GM21717 (cell line): Measurements from ENCODE around the gene CHDH.

ENCODE experiments used
- ATAC-seq: cut with Tn5 transposase; IDR thresholded peaks from one replicate; pipeline ENCODE4 v1.9.1; 2021; ENCODE audit warnings: mild to moderate bottlenecking, moderate library complexity; ENCODE audit not compliant: unreplicated experiment

CHDH gene

DNA sequence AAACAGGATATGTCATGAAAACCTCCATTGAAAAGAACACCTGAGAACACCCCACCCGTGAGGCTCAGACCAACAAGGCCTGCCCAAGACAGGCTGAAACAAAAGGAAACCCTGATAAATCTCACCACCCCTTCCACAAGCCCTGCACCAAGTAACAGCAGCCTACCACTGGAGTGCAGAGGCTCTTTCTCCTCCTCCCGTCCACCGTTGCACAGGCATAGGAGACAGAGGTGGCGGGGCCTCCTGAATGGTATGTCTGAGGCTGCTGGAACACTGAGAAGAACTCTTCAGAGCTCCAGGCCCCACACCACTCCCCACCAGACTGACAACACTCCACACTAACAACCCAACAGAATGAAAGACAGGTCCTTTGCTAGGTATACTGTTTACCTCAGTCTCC is 21.4 kb downstream of the CHDH start:
- ATAC-seq: no peak

DNA sequence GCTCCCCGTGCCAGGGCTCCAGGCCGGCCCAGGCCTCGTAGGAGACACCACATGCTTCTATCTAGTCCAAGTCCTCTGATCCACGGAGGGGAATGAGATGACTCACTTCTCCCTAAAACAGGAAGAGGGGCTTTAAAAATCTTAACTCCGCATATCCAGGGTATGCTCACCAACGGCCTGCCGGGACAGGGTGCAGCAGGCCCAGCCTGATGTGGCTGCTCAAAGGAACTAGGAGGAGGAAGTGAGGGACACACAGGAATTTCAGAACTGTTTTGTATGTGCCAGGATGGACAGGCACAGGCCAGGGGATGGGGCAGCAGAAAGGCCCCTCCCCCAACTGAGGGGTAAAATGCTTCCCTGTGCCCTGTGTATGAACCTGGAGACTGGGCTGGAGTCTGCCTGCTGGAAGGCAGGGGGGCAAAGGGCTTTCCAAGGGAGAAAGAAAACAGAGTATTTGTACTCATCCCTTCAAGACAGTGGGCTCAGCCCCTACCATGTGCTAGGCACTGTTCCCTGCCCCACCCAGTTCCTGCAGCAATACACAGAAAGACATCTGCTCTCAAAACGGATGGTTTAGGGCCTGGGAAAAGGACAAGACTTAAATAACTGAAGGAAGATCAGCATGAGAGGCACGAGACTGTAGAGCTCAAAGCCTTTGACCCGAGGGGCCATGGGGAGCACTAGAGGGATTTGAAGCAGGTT is 22.1 kb downstream of the CHDH start:
- no peak for ATAC-seq

DNA sequence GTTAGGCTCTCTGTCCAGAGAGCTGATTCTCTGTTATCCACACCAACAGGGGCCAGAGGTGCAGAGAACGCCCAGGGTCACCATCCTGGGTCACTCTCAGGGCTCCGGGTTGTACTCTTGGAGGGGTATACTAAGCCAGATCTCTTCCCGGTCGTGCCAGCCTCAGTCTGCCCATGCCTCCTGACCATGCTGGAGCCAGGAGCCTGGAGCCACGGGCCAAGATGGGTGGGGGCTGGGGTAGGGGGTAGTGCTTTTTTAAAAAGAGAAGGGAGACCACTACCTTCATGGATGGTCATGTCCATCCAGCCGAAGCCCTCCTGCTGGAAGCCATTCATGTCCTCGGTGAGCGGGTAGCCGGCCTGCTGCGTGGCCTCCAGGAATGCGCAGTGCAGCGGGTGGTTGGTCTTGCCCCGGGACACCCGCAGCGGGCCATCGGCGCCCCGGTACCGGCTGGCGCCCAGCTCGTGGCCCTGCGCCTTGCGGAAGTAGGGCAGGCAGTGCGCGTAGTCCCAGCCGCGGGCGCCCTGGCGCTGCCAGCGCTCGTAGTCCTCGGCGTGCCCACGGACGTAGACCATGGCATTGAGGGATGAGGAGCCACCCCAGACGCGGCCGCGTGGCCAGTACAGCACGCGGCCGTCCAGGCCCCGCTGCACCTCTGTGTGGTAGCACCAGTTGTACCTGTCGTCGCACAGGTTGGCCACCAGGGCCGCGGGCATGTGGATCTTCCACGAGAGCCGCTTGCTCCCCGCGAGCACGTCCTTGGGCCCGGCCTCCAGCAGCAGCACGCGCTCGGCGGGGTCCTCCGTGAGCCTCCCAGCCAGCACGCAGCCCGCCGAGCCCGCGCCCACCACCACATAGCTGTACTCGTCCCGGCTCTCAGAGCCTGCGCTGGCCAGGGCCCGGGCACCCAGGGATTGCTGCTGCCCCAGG is 22.9 kb downstream of the CHDH start:
- no peak for ATAC-seq

DNA sequence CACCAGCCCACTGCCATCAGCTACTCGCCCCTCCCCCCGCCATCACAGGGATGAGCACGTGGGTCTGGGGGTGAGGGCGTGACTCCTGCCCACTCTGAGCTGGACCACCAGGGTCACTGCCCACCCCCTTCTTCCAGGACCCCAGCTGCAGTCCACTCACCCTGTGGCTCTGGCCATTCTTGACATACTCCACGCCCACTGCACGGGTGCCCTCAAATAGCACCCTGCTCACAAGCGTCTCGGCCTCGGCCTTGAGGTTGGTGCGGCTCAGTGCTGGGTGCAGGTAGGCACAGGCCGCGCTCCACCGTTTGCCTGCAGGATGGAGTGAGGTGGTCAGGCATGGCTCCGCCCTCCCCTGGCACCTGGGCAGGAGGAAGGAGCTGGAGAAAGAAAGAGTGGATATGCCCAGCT is 23.9 kb downstream of the CHDH start:
- no peak for ATAC-seq

DNA sequence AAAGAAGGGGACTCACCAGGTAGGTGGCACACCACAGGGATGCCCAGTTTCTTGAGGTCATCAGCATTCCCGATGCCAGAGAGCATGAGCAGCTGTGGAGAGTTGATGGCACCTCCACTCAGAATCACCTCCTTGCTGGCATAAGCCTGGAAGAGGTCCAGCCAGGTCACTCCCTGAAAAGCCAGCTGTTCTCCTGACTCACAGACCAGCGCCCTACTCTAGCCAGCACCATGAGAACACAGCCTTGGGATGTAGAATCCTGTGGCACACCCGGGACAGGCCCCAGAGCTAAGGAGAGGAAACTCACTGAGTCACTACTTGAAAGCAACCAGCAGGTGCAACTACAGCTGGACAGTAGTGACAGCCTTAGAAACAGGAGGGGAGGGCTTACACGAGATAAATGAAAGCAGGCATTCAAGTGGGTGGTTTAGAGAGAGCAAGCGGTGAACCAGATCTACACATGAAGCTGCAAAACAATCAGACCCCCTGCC is 24.5 kb downstream of the CHDH start:
- ATAC-seq: no peak

DNA sequence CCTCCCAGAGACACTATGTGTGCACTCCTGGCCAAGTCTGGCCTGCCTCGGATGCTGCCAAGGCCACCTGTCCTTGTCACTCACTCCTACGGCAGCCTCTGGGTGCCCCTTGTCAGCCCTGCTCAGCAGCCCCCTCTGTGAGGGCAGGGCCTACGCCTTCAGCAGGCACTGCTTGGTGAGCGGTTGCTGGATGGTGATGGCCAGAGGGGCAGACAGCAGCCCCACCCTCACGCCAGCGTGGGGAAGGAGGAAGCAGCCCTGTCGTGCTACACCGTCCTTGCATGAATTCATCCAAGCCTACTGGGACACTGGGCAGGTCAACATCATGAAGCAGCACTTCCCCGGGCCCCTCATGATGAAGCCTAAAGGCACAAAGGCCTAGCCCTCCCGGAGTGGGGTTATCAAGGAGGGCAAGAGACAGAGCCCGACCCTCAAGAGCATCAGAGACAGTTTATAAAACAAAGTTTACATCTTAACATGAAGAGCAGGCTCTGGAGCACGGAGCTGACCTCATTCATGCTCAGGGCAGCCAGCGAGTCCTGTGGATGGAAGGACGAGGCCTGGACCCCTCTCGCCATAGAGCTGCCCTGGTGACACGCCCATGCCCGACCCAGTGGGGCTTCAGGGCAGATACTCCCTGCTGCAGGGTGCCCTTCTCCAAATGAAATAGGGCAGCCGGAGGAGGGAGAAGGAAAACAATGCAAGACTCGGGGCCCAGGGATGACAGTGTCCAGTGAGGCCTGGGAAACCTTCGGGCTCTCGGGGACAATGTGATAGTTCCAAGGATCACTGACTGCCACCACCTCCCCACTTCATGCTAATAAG is 25.3 kb downstream of the CHDH start:
- ATAC-seq: no peak

DNA sequence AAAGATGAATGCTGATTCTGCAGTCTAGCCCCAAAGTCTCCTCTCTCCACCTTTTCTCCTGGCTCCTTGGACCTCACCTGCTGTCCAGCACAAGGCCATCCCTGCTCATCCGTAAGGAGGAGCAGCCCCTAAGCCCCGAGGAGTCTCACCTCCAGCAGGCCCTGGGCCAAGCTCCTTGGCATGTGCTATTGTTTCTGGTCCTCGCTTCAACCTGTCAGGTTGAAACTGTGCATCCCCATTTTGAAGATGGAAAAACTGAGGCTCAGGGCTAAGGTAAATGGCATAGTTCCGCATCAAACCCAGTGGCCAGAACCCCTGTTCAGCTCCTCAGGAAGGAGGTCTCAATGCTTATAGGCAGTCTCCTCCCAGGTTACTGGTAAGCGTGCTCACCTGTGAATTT is 26.1 kb downstream of the CHDH start:
- no peak for ATAC-seq

DNA sequence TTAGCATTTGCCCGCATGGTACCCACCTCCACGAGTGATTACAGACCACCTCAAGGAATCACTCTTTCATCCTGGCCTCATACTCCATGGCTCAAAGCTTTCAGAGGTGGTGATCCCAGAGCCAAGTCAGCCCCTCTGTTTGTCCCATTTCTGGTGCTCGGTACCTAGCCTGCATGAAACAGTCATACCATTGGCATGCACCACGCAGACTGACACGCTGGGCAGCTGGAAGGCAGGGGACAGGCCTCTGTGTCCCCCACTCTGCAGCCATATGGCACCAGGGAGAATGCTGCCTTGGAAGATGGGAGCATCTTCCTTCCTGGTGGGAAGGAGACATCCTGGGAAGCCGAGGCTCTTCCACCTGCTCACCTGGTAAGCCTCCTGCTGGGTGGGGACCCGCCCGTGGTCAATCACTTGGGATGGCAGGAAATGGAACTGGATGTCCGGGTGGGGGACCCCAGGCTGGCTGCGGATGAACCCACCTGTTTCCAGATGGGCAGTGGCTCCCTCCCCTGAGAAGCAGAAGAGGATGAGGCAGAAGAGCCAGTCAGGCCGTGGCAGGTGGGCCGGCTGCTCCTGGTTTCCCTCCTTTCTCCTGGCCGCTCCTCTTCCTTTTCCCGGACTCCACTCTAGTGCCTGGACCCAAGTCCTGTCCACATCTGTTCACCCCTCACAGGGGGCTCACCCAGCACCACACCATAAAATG is 26.9 kb downstream of the CHDH start:
- ATAC-seq: no peak

DNA sequence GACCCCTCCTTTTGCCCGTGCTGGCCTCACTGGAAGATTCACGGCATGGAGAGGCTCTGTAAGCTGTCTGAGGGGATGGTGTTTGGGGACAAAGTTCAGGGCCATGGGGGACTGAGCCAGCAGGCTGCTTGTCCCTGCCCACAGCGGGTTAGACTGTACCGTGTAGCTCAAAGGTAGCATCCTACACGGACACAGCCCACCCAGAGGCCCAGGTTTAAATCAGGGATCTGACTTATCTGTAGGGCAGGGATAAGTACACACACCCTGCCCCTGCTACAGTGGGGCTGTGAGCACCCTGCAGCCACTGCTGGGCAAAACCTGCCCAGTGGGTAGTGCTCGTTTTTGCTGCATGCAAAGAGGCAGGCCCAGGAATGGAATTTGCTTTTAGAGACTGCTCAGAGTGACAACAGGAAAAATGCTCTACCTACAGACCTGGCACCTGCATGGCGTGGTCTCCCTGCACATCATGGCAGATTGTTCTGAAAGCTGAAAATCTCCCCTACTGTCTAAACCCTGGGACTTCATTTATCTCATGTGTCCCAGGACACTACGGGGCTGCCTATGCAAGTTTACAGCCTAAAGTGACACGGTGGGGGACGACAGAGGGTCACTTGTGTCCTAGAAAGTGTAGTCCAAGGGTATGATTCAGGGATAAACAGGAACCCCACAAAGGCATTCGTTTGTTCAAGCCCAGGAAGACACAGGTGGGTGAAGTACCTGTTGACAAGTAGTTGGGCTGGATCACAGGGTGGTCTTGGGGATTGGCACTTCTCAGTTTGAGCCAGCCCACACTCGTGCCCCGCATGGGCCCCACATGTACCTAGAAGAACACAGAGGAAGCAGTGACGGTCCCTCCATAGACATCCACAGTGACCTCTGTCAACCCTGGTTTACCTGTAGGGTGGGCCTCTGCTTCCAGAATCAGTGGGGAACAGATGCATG is 27.7 kb downstream of the CHDH start:
- no peak for ATAC-seq

DNA sequence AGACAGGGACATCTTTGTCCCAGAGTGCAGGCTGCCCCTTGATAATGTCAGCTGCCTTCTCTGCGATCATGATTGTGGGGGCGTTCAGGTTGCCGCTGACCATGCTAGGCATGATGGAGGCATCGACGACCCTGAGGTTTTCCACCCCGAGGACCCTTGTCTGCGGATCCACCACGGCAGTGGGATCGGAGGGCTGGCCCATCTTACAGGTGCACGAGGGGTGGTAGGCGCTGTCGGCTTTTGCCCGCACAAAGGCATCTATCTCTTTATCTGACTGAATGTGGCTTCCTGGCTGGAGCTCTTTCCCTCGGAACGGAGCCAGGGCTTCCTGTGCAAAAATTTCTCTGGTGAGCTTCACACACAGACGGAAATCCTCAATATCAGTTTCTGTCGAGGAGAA is 28.4 kb downstream of the CHDH start:
- ATAC-seq: no peak

DNA sequence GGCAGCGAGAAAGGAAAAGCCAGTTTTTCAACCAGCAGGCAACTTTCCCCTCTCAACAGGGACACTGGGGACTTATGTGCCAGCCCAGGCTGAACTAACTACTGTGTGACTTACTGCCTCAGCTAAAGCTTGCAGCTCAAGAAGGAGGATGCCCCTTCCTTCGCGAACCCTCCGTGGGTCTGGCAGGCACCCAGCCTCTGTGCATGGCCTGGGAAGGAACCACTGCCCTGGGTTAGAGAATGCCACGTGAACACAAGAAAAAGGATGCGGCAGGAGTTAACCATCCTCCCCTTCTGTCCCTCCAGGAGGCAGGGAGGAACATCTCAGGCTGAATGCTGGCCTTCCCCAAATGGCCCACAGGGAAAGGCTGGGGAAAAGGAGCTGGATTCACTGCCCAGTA is 29.0 kb downstream of the CHDH start:
- no peak for ATAC-seq

DNA sequence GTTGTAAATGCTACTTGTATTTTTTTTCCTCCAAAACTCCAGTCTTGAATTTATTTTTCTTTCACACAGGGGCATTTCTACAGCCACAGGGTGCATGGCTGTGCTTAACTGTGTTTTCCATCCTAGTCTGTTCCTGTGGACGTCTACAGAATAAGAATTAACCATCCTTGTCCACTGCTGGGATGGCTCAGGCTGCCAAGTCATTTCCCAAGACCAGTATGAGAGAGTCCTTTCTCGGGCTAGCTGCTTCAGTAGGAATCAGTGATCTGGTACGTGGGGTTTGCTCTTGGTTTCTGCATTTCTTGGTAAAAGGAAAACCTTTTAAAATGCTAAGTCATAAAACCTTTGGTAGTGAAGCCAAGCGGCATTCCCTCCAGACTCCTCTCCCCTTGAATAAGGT is 29.8 kb downstream of the CHDH start:
- ATAC-seq: no peak

DNA sequence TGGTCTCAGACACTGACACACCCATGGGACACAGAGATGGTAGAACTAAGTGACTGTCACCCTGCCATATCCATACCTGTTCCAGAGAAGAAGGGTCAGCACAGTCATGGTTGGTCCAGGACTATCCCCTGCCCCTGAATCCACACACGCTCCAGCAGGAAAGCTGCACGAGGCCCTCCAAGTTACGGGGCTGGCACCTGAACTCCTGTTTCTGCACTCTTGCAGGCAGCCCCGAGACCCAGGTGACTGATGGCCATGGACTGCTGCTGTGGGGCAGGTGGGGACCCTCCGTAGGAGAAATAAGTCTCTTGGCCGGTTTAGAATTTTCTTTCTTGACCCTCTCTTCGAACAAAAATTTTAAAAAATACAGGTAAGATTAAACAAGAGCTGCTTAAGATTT is 30.6 kb downstream of the CHDH start:
- no peak for ATAC-seq

DNA sequence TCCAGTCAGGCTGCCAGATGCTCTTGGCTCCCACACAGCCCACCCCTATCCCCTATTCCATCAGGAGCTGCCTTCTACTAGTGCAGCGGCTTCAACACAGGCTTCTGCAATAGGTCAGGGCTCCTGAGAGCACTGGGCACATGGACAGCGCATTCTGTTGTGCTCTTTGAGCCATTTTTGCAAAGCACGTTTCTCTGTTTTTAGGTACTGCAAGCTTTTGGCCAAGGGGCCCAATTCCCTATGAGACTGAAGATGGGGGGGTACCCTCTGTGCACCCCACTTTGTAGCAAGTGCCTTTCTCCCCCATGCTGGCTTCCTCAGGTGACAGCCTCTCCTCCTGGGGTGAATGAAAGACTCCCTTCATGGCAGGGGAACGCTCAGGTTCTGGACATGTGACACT is 31.2 kb downstream of the CHDH start:
- no peak for ATAC-seq

DNA sequence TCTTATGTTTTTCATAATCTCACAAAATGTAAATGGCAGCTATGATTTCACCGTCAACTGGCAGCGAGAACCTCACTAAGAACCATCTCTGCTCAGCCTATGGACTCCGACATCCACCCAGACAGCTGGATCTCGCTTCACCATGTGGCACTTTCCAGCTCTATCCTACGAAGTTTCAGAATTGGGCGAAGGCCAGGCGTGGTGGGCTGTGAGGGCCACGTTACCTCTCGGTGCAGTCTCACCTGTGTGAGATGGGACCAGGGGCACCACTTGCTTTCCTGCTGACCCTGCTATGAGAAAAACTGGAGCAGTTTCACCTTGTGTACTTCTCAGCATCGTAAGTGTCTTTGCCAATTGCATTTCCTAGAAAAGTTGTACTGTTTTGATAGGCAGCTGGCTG is 32.3 kb downstream of the CHDH start:
- no peak for ATAC-seq

DNA sequence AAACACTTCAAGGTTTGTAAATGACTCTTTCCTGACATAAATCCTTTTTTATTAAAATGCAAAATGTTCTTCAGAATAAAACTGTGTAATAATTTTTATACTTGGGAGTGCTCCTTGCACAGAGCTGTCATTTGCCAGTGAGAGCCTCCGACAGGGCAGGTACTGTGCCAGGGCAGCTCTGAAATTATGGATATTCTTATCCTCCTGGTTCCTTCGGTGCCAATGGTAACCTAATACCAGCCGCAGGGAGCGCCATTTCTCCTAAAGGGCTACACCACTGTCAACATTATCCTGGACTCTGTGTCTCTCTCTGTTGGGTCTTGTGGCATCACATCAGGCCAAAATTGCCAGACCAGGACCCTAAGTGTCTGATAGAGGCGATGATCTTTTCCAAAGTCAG is 33.0 kb downstream of the CHDH start:
- ATAC-seq: no peak

DNA sequence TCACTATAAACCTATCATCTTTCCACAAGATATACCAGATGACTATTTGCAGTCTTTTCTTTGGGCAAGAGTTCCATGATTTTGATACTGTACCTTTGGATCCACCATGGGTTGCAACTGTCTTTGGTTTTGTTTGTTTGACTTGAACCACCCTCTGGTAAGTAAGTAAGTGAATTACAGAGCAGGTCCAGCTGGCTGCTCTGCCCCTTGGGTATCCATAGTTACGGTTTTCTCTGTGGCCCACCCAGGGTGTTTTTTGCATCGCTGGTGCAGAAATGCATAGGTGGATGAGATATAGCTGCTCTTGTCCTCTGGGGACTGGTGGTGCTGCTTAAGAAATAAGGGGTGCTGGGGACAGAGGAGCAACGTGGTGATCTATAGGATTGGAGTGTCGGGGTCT is 33.8 kb downstream of the CHDH start:
- ATAC-seq: no peak

DNA sequence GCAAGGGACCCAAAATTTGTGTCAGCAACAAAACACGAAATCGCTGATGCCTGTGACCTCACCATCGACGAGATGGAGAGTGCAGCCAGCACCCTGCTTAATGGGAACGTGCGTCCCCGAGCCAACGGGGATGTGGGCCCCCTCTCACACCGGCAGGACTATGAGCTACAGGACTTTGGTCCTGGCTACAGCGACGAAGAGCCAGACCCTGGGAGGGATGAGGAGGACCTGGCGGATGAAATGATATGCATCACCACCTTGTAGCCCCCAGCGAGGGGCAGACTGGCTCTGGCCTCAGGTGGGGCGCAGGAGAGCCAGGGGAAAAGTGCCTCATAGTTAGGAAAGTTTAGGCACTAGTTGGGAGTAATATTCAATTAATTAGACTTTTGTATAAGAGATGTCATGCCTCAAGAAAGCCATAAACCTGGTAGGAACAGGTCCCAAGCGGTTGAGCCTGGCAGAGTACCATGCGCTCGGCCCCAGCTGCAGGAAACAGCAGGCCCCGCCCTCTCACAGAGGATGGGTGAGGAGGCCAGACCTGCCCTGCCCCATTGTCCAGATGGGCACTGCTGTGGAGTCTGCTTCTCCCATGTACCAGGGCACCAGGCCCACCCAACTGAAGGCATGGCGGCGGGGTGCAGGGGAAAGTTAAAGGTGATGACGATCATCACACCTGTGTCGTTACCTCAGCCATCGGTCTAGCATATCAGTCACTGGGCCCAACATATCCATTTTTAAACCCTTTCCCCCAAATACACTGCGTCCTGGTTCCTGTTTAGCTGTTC is 34.9 kb downstream of the CHDH start:
- ATAC-seq: no peak
